Measurements from ENCODE around the gene SCN2B.

SCN2B gene

DNA sequence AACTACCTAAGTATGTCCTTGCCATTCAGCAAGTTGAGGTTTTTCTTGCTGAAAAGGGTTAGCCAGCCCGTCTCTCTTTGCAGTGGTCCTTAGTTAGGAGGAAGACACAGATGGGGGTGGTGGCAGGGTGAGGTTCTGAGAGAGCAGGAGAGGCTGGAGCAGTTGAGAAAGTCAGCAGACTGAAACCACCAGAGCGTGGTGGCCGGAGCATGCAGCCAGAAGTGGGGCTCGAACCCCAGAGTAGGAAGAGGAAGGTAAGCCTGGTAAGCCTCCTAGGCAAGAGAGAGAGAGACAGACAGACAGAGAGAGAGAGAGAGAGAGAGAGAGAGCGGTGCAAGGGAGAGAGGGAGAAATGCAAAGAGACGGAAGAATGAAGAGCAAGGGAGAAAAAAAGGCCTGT, 14.7 kb downstream of the SCN2B start:
- DNase-seq (ENCODE audit: insufficient read length, low spot score) (no peak), FAIRE-seq (no peak)
- TF ChIP-seq, protein P1, sequence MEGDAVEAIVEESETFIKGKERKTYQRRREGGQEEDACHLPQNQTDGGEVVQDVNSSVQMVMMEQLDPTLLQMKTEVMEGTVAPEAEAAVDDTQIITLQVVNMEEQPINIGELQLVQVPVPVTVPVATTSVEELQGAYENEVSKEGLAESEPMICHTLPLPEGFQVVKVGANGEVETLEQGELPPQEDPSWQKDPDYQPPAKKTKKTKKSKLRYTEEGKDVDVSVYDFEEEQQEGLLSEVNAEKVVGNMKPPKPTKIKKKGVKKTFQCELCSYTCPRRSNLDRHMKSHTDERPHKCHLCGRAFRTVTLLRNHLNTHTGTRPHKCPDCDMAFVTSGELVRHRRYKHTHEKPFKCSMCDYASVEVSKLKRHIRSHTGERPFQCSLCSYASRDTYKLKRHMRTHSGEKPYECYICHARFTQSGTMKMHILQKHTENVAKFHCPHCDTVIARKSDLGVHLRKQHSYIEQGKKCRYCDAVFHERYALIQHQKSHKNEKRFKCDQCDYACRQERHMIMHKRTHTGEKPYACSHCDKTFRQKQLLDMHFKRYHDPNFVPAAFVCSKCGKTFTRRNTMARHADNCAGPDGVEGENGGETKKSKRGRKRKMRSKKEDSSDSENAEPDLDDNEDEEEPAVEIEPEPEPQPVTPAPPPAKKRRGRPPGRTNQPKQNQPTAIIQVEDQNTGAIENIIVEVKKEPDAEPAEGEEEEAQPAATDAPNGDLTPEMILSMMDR (IDR thresholded peaks at IDR 0.05; ENCODE audit: insufficient read depth, missing control alignments) = no peak

DNA sequence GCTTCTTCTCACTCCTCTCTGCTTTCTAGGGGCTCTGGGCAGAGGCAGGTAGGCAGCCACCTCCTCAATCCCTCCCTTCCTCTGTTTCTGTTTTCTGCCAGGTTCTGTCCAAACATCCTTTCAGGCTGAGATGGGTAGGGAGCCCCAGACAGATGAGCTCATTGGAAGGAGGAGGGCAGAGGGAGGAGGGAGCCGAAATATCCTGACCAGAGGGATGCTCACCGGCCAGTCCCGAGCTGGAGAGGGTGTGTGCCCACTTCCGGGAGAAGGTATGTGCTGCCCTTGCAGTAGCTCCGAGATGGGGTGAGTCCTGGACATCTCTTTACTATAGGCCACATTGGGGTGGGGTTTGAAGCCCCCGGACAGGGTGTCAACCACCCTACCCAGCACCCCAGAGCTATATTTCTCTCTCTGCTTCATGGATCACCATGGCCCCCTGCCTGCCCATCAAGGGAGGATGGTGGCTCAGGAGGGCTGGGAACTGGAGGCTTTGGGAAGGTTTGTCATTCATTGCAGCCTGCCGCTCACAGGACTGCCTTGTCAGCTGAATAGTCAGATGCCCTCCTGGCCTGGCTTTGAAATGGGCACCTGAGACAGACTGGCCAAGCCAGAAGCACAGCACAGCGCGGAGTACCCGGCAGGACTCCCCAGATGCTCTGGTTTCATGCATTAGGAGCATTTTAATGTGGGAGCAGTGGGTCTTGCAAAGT, 19.1 kb downstream of the SCN2B start:
- DNase-seq (ENCODE audit: insufficient read length, low spot score) (no peak), FAIRE-seq (no peak)
- TF ChIP-seq, protein P1 (IDR thresholded peaks at IDR 0.05; ENCODE audit: insufficient read depth, missing control alignments) = no peak

DNA sequence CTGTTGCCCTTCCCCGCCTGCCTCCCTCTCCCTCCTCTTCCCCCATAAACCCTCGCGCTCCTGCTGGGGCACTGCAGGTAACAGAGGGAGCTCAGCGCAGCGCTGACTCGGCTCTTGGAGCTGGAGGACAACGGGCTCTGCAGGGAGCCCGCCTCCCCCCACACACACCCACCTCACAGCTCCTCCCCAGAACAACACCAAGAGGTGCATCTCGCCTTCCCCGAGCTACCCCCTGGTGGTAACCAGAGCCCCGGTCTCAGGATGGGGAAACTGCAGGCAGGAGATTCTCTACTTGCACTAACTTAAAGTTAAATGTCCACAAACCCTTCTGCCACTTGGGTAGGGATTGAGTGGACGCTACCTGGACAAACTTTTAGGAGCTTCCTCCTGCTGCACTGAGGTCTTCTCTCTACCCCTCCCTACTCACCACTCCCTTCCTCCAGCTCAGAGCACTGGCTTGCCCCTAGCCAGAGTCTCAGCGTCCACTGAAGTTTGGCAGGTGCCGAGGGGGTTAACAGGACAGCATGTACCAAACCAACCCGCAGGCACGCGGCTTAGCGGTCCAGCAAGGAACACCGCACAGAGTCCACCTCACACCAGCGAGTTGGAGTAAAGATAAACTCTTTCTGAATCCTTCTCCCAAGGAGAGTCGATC, 19.8 kb downstream of the SCN2B start:
- no peak for DNase-seq (ENCODE audit: insufficient read length, low spot score)
- FAIRE-seq = no peak
- TF ChIP-seq, protein P1 (IDR thresholded peaks at IDR 0.05; ENCODE audit: insufficient read depth, missing control alignments) = no peak

DNA sequence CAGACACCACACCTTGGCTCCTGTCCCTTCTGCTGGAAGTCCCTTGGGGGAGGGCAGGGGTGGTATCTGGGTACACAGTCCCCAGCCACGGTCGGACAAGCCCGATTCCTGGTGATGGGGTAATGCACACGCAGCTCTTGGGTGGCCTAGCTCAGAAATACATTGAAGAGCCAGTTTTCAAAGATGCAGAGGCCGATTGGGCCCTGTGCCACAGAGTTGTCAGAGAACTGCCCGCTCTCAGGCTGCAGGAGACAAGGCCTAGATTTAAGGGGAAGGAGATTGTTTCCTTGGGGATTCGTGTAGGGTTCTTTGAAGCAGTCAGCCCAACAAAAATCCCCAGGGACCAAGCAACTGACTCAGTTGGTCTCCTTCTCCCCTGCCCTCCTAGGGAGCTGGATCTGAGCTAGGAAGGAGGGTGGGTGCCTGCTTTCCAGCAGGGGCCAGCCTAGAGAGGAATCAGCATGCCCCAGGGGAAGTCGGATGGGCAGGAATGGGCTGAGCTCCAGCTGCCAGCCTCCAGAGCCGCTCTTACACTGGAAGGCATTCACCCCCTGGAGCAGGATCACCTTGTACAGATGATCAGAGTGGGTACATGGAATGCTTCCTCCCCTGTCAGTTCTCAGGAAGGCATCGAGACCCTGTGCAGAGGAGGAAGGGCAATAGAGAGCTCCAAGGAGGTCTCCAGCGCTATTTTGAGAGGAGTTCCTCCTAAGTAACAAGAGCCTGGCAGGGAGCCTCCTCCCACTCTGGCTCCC, 20.5 kb downstream of the SCN2B start:
- DNase-seq (ENCODE audit: insufficient read length, low spot score) (no peak), FAIRE-seq (no peak)
- TF ChIP-seq, protein P1 (IDR thresholded peaks at IDR 0.05; ENCODE audit: insufficient read depth, missing control alignments) = no peak

DNA sequence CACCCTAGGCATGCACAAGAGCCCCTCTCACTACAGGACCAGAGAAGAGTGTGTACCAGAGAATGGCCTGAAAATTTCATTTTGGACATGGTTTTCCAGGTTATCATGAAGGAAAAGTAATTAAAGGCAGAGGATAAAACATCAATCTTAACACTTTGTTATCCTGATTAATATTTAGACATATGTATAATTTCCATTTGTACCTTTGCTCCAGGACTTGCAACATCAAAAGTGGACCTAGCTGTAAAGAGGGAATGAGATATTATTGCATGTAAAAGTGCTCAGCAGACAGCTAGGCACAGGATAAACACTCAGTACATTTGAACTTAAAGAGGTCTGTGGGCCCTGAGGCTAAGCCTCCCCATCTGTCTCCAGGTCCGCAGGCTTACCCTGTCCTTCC, 21.8 kb downstream of the SCN2B start:
- FAIRE-seq (no peak), DNase-seq (ENCODE audit: insufficient read length, low spot score) (no peak)
- TF ChIP-seq, protein P1 (IDR thresholded peaks at IDR 0.05; ENCODE audit: insufficient read depth, missing control alignments) = no peak

DNA sequence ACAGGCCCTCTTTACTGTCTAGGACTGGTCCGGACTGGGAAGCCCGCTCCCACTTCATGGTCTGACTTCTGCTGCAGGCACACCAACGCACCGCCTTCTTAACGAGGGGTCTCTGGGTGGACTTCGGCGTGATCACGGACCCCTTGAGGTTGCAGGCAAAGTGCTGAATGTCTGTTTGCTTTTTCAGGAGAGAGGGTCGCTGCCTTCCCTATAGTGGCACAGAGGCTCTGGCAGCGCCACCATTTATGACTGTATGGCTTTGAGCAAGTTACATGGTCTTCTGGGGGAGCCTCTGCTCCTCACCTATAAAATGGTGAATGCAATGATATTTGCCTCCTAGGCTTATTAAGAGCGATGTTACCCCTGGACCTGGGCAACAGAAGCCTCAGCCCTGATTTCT, 22.5 kb downstream of the SCN2B start:
- TF ChIP-seq, protein P1 (IDR thresholded peaks at IDR 0.05; ENCODE audit: insufficient read depth, missing control alignments) = no peak
- DNase-seq (ENCODE audit: insufficient read length, low spot score) = no peak
- no peak for FAIRE-seq
